ENCODE data around the gene NSL1.

NSL1 gene

DNA sequence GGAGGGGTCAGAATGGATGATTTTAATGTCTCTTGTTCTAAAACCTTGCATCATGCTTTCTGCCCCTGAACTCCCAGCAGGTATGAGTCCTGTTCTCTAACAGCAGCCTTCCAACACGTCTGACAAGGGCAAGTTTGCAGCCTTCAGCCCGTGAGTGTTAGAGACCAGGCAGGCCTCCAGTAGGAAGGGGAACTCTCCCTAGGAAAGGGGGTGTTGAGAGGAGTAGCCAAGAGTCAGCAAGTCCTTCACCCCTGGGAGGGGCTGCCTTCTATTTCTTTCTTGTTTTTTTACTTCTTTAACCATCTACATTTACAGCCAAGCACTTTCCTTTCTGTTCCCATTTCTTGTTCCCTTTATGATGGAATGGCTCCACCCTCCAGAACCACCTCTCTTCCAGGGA, 106.1 kb downstream of the NSL1 start:
- no peak for DNase-seq (ENCODE audit: low read depth)

DNA sequence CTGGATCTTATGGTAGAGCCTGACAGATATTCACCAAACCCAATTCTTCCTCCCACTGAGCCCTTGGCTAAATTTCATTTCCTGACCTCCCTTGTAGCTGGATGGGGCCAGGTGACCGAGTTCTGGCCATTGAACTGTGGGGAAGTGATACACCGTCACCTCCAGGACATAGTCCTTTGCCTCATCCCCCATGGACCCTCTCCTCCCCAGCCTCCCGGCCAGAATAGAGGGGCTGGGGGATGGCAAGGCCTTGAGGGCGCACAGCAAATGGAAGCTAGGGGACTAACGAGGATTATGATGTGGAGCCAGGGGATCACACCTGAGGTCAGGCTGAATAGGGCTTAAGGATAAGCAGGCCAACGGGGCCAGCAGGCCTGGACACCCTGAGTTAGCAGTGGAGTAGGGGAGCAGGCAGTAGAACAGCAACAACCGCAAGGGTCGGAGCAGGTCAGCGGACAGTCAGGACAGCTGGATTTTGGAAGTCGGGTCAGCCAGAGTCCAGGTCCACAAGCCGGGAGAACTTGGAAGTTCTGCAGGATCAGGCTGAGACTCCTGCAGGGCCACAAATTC, 107.0 kb downstream of the NSL1 start:
- no peak for DNase-seq (ENCODE audit: low read depth)

DNA sequence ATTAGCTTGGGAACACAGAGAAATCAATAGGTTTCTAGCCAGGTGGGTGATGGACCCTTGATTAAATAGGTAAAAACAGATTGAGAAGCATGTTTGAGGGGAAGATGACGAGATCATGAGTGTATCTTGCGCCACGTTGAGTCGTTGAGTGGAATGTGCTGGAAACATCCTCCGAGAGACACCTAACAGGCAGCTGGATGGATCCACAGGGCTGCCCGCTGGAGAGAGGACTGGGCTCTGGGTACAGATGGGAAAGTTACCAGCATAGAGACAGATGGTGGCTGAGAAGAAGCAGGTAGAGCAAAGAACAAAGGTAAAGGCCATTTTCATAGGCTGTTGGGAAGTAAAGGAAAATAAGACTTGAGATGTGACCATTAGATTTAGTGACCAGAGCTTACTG, 107.5 kb downstream of the NSL1 start:
- no peak for DNase-seq (ENCODE audit: low read depth)

DNA sequence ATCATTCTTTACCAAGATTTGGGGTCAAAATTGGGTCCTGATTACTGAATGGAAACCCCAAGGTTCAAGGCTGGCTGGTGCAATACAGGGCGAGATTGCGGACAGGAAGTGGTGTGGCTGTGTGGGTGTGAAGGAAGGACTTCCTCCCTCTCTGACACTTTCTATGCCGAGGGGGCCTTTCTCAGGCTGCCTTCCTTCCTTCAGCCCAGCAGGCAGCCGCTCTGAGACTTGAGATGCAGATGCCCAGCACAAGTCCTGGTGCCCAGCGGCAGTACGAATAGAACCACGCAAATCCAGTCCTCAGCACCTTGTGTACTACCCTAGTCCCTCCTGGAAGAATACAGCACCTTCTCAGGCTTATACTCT, 108.2 kb downstream of the NSL1 start:
- peak; percentile 22 for DNase-seq (ENCODE audit: low read depth)

DNA sequence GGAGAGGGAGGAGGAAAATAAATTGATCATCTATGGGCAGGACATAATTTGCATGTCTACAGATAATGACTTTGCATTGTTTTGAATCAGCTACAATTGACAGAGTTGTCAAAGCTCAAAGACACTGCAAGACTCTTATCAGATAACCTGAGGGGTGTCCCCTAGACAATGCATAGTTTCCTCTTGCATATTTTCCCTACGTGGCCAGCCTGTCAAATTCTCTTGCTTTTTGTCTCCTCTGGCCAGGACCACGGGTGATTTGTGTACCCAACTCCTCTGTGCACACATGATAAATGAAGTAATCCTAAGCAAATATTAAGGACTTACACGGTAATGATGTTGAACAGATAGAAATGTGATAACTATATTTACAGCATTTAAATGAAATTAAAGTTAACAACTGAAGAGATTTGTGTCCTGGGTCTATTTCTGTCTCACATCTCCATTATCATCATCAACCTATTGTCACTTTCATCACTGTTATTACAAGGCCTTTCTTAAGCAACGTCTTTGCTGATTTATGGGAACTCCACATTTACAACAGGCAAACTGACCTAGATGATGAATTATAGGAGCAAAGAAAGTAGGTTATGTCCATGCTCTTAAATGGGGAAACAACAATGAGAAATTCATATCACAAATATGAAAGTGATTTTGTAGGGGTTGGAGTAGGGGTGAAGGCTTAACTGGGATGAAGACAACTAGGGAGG, 110.7 kb downstream of the NSL1 start:
- no peak for DNase-seq (ENCODE audit: low read depth)

DNA sequence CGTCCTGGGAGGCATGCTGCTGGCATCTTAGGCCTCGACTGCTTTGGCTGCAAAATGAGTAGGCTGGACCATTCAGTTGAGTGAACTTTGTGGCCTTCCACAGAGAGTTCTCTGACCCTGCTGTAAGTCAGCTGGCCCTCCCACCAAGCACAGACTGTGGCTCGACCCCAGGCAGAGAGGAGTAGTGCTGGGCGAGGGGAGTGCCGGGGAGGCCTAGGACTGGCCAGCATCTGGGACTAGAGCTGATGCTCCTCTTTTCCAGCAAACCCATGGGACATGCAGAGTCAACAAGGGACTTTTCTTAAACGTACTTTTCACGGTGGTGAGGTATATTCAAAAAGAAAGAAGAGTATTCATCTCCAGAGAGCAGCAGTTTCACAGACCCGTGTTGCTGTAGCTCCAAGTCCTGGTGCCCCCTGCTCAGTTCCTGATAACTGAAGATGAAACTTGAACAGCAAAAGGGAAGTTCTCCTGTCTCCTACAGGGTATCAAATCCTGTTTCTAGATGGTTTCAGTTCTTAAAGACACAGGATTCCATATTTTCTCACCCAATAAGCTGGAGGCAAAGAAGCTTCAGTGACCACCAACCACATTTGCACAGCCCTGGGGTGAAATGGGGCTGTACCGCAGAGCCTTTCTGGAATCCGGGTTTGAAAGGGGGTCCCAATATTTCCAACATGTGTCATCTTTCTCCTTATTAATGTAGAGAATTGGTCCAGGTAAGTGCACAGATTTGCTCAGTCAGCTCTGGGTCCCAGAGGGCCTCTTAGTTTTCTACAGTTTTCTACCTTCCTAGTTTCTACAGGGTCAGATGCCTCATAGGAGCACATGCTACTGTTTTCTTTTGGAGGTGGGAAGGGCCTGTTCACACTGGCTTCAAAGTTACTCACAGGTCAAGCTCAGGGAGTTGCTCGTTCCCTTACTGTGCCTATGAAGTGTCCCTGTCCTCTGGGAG, 112.8 kb downstream of the NSL1 start:
- DNase-seq (ENCODE audit: low read depth): no peak

DNA sequence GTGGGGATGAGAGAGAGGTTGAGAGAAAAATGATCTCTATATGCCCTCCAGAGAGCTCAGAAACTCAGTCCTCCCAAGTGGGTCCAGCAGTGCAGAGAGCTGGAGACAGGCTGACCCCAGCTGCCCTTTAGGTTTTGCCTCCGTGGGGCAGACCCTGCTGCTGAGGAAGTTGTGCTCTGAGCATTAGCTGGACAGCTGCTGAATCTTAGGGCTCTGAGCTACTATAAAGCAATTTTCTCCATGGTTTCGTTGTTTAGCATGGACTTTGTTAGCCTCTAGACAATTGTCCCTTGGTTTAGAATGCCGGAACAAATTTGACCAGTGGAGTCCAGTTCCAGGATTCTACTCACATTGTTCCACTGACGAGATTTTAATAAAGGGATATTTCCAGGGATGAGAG, 114.0 kb downstream of the NSL1 start:
- no peak for DNase-seq (ENCODE audit: low read depth)

DNA sequence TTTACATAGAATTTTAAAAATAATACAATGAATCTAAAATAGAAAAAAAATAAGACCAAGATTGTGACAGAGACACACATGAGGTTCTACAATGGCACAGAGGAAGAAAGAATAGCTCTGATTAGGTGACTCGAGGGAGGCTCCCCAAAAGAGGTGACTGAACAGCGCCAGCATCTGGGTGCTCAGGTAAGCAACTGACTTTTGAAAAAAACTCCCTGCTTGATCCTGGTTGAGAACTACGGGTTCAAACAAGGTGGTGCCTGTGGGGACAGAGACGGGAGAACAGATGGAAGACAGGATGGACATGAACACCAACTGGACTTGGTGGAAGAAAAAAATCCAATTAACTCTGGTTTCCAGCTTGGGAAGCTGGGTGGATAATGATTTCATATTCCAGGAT, 114.4 kb downstream of the NSL1 start:
- no peak for DNase-seq (ENCODE audit: low read depth)

Measured in stimulated activated CD8-positive, alpha-beta memory T cell treated with anti-CD3 and anti-CD28 coated beads, Interleukin-12 subunit alpha, Interleukin-12 subunit beta, amount 100 ng/mL, for 4 hours (primary cell).